Testis (tissue), 2 donors: ENCODE results near the gene ARL10.

Experiments used
- POLR2A ChIP-seq: fragments of 450-650 bp; IDR thresholded peaks from one replicate; pipeline ENCODE4 v1.6.1; 2017; ENCODE audit warnings: antibody characterized with exemption, mild to moderate bottlenecking, moderate library complexity
- TF ChIP-seq, protein P1 (sequence below), 3 experiments: fragments of 450-650 bp in 2 of 3; fragments of 200-600 bp in 1 of 3; sonication (generic) in 1 of 3; IDR thresholded peaks; one replicate each; pipeline ENCODE4 v1.5.1; 2016 to 2019; ENCODE audit warnings: antibody characterized with exemption in 3 of 3, mild to moderate bottlenecking in 2 of 3, moderate library complexity in 1 of 3

DNA sequence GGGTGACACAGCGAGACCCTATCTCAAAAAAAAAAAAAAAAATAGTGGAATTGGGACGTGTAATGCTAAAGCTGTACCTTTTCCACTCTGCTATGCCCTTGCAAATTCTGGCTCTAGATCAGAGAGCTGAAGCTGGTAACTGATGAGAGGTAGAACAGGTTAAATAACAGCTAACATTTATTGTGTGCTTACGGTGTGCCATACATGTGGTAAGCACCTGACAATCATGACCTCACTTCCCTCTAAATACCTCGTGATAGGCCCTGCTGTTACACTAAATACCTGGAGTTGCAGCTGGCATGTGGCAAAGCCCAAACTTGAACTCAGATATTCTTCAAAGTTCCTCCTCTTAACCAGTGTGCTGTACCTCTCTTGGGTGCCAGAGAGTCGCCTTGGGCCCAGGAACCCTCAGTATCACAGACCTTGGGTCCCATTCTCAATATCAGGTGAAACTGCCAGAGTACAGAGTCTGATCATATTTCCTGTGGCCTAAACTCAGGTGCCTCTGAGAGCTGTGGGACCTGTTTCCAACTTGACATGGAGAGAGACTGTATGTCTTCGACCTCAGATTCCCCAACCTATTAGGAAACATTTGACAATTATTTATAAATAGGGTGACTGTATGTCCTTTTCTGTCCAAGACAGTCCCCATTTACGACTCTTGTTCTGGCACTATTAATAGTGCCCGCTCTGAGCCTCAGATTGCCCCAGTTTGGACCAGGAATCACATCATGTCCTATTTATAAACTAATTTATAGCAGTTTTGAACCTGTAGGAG is 4.8 kb downstream of the ARL10 start:
- no peak for TF ChIP-seq POLR2A
- TF ChIP-seq, protein P1, sequence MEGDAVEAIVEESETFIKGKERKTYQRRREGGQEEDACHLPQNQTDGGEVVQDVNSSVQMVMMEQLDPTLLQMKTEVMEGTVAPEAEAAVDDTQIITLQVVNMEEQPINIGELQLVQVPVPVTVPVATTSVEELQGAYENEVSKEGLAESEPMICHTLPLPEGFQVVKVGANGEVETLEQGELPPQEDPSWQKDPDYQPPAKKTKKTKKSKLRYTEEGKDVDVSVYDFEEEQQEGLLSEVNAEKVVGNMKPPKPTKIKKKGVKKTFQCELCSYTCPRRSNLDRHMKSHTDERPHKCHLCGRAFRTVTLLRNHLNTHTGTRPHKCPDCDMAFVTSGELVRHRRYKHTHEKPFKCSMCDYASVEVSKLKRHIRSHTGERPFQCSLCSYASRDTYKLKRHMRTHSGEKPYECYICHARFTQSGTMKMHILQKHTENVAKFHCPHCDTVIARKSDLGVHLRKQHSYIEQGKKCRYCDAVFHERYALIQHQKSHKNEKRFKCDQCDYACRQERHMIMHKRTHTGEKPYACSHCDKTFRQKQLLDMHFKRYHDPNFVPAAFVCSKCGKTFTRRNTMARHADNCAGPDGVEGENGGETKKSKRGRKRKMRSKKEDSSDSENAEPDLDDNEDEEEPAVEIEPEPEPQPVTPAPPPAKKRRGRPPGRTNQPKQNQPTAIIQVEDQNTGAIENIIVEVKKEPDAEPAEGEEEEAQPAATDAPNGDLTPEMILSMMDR (IDR thresholded peaks at IDR 0.05) = no peak
